Brain microvascular endothelial cell (primary cell): Measurements from ENCODE around the gene ZNF668.

Experiments
- DNase-seq: peaks from one replicate; pipeline ENCODE4 v3.0.0-alpha.2; 2020
- H3K27ac ChIP-seq: fragments of 250-450 bp; sonication (Bioruptor Pico); 2 replicates; pipeline ENCODE4 v1.5.1; 2020; ENCODE audit warnings: mild to moderate bottlenecking, moderate library complexity
- H3K27me3 ChIP-seq: fragments of 250-450 bp; sonication (Bioruptor Pico); replicated peaks from 2 replicates; pipeline ENCODE4 v1.5.1; 2020; ENCODE audit warnings: mild to moderate bottlenecking
- H3K36me3 ChIP-seq: fragments of 250-450 bp; sonication (Bioruptor Pico); replicated peaks from 2 replicates; pipeline ENCODE4 v1.5.1; 2020; ENCODE audit warnings: mild to moderate bottlenecking
- H3K4me3 ChIP-seq: 2 replicates; pipeline ENCODE4 v1.5.1; 2011; ENCODE audit warnings: low read depth, mild to moderate bottlenecking, control low read depth, low read length, moderate library complexity
- CTCF ChIP-seq: IDR thresholded peaks from 2 replicates; pipeline ENCODE4 v1.5.1; 2011; ENCODE audit warnings: low read depth, mild to moderate bottlenecking, moderate library complexity, low read length, control low read depth, inconsistent platforms; ENCODE audit errors: missing control alignments
- in situ Hi-C: cut with HindIII; loops from 2 replicates; pipeline ENCODE4 v1.10.0; 2017; ENCODE audit warnings: low sequenced_read_pairs, low pct_ligation_motif_present

Gene ZNF668

DNA sequence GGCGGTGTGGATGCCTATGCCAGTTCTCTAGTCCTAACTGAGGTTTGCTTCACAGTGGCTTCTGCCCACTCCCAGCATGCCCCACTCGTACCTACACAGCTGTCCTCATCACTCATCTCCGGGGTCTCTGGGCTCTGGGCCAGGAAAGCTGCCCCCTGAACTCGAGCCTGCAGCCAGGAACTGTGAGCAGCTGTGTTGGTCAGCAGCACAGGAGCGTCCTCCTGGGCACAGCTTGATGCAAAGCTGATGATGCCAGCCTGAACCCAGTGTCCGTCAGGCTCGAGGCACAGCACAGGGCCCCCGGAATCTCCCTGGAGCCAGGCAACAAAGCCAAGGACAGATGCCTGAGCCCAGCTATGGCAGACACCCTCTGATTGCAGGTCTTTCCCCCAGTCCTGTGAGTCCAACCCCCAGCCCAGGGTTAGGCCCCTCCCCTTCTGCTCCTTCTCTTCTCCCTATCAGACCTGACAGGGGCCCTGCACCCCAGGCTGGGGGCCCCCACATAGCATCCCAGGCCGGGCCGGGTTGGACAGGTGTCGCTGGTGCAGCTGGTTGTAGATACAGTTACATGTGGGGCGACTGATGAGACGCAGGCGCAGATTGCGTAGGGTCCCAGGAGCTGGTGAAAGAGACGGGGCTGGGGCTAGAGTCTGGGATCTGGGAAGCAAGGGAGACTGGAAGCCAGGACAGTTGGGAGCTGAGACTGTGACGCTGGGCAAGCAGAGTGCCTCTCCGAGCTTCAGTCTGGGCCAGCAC, 12.0 kb upstream of the ZNF668 start:
- Histone ChIP-seq H3K27me3 (no peaks in the 10 kb centered on the region), H3K27ac (no peak overlapping the region), H3K4me3 (no peak overlapping the region), H3K36me3 (peaks cover 12% of the 10 kb centered on the region)
- DNase-seq, result no peak
- TF ChIP-seq CTCF, result no peak
- in situ Hi-C loops, result no loop called here

- no peaks in the 10 kb centered on the region for H3K27me3 ChIP-seq
- in situ Hi-C loops, result no loop called here
- no peak for TF ChIP-seq CTCF
- no peak for DNase-seq
- H3K4me3 ChIP-seq, result no peak overlapping the region
- peaks cover 13% of the 10 kb centered on the region for H3K36me3 ChIP-seq
- no peak overlapping the region for H3K27ac ChIP-seq
Measured at GRCh38 chr16:31085411-31085810, 11.4 kb upstream of the ZNF668 start.

- Histone ChIP-seq H3K27ac (no peak overlapping the region), H3K4me3 (no peak overlapping the region), H3K27me3 (no peaks in the 10 kb centered on the region), H3K36me3 (peaks cover 20% of the 10 kb centered on the region)
- in situ Hi-C loops, result no loop called here
- no peak for DNase-seq
- no peak for TF ChIP-seq CTCF
Measured at GRCh38 chr16:31084584-31085302, 10.7 kb upstream of the ZNF668 start.

DNA sequence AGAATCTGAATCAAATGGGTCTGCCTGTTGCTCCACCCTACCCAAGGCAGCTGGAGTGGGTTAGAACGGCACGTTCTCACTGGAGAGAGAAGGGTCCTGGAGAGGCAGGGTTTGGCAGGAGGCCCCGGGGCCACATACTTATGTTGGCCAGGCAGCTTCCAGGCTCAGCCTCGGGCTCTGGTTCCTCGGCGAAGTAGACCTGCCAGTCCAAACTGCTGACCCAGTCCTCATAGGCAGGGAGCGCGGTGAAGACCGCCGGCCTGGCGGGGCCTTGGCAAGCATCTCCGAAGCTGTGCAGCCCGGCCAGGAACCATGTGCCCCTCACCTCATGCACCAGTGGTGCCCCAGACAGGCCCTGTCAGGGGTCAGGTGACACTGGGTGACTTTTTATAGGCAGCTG, 9.9 kb upstream of the ZNF668 start:
- Histone ChIP-seq H3K36me3 (peaks cover 19% of the 10 kb centered on the region), H3K4me3 (no peak overlapping the region), H3K27me3 (no peaks in the 10 kb centered on the region), H3K27ac (no peak overlapping the region)
- DNase-seq, result no peak
- no peak for TF ChIP-seq CTCF
- in situ Hi-C loops, result no loop called here

DNA sequence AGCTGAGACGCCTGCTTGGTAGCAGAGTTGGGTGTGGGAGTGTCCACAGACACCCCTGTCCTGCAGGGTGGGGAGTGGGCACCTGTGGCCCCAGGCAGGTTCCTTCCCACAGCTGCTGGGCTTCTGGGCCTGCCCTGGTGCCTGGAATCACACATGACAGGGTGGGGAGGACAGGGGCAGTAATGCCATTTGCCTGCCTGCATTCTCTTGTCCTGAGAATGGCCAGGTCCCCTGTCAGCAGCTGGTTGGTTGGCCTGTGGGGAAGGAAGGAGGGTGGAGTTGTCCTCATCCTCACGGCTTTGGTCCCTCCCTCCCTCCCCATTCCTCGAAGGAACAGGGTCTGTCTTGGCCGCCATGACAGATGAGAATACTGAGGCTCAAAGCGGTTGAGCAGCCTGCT, 9.5 kb upstream of the ZNF668 start:
- TF ChIP-seq CTCF, result no peak
- Histone ChIP-seq H3K27me3 (no peaks in the 10 kb centered on the region), H3K36me3 (peaks cover 19% of the 10 kb centered on the region), H3K4me3 (no peak overlapping the region), H3K27ac (no peak overlapping the region)
- in situ Hi-C loops, result no loop called here
- DNase-seq, result no peak

GRCh38 chr16:31083081-31083480, 9.0 kb upstream of the ZNF668 start:
- in situ Hi-C loops, result no loop called here
- no peak overlapping the region for H3K27ac ChIP-seq
- TF ChIP-seq CTCF, result no peak
- no peaks in the 10 kb centered on the region for H3K27me3 ChIP-seq
- DNase-seq, result no peak
- H3K36me3 ChIP-seq, result peaks cover 21% of the 10 kb centered on the region
- no peak overlapping the region for H3K4me3 ChIP-seq
